ENCODE measurements around the gene KLHL17. TPM values are rescaled to one million over a fixed set of nuclear protein-coding genes. Genes with fewer than 3 reads are reported as not detected.

The KLHL17 gene
- total and polyA plus RNA-seq, 9 of the 15 experiments (the other 6 are each of a cell fraction or from before 2014, with no cell fraction given): 0.14 to 84.8 (median 13.0) TPM

GRCh38 chr1:998995-999724 is 38.8 kb downstream of the KLHL17 start (continued):
- no peak for TF ChIP-seq ATF6 (CRISPR knock-in tag; IDR thresholded peaks at IDR 0.05)
- TF ChIP-seq PML (IDR thresholded peaks at IDR 0.05; ENCODE audit: low read length): no peak
- TF ChIP-seq RBM22 (IDR thresholded peaks at IDR 0.05; ENCODE audit: low read depth, low read length, poor library complexity, severe bottlenecking): no peak
- TF ChIP-seq, protein P1, sequence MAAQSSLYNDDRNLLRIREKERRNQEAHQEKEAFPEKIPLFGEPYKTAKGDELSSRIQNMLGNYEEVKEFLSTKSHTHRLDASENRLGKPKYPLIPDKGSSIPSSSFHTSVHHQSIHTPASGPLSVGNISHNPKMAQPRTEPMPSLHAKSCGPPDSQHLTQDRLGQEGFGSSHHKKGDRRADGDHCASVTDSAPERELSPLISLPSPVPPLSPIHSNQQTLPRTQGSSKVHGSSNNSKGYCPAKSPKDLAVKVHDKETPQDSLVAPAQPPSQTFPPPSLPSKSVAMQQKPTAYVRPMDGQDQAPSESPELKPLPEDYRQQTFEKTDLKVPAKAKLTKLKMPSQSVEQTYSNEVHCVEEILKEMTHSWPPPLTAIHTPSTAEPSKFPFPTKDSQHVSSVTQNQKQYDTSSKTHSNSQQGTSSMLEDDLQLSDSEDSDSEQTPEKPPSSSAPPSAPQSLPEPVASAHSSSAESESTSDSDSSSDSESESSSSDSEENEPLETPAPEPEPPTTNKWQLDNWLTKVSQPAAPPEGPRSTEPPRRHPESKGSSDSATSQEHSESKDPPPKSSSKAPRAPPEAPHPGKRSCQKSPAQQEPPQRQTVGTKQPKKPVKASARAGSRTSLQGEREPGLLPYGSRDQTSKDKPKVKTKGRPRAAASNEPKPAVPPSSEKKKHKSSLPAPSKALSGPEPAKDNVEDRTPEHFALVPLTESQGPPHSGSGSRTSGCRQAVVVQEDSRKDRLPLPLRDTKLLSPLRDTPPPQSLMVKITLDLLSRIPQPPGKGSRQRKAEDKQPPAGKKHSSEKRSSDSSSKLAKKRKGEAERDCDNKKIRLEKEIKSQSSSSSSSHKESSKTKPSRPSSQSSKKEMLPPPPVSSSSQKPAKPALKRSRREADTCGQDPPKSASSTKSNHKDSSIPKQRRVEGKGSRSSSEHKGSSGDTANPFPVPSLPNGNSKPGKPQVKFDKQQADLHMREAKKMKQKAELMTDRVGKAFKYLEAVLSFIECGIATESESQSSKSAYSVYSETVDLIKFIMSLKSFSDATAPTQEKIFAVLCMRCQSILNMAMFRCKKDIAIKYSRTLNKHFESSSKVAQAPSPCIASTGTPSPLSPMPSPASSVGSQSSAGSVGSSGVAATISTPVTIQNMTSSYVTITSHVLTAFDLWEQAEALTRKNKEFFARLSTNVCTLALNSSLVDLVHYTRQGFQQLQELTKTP (IDR thresholded peaks at IDR 0.05; ENCODE audit: low read depth in 1 of 2, partially characterized antibody in 2 of 2): no peak
- 0 out of 2 replicates have a peak, but pooled peaks have one; percentile 10 for TF ChIP-seq DMBX1 (CRISPR knock-in tag; IDR thresholded peaks at IDR 0.05; ENCODE audit: borderline replicate concordance)
- peak; percentile 21; the same call in 1 of the 2 replicates for TF ChIP-seq CBX1 (IDR thresholded peaks at IDR 0.05; ENCODE audit: low read depth)
- no peak for TF ChIP-seq USF2 (CRISPR knock-in tag; IDR thresholded peaks at IDR 0.05)
- no peak; the same call in none of the 2 replicates for TF ChIP-seq ZBTB7A (IDR thresholded peaks at IDR 0.05; ENCODE audit: borderline replicate concordance, control insufficient read depth, low read depth, low read length)
- no peak for TF ChIP-seq AFF4 (CRISPR knock-in tag; IDR thresholded peaks at IDR 0.05)
- TF ChIP-seq, protein P2, sequence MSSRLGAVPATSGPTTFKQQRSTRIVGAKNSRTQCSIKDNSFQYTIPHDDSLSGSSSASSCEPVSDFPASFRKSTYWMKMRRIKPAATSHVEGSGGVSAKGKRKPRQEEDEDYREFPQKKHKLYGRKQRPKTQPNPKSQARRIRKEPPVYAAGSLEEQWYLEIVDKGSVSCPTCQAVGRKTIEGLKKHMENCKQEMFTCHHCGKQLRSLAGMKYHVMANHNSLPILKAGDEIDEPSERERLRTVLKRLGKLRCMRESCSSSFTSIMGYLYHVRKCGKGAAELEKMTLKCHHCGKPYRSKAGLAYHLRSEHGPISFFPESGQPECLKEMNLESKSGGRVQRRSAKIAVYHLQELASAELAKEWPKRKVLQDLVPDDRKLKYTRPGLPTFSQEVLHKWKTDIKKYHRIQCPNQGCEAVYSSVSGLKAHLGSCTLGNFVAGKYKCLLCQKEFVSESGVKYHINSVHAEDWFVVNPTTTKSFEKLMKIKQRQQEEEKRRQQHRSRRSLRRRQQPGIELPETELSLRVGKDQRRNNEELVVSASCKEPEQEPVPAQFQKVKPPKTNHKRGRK (tag; IDR thresholded peaks at IDR 0.05): no peak
